OCI-M1 (cell line): ENCODE data around the gene ATP6V0D1.

Source experiments
- DNase-seq: peaks from one replicate; lab custom pipeline; 2025; lab: John Stamatoyannopoulos, UW

ATP6V0D1 gene

GRCh38 chr16:67463059-67463458, 17.9 kb downstream of the ATP6V0D1 start:
- no peak for DNase-seq

DNA sequence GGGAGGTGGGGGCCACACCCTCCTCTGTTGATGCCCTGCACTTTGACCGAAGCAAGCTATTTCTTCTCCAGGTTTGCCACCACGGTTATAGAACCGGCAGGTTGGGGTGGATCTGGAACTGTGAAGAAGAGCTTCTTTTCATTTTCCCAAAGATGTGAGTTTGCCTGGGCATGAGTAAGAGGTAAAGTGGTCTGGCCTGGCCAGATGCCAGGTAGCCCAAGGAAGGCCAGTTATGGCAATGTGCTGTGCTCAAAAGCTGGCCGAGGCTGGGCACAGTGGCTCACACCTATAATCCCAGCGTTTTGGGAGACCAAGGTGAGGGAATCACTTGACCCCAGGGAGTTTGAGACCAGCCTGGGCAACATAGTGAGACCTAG, 18.7 kb downstream of the ATP6V0D1 start:
- DNase-seq = no peak

- DNase-seq = no peak
Observed at GRCh38 chr16:67461600-67462278, 19.2 kb downstream of the ATP6V0D1 start.

DNA sequence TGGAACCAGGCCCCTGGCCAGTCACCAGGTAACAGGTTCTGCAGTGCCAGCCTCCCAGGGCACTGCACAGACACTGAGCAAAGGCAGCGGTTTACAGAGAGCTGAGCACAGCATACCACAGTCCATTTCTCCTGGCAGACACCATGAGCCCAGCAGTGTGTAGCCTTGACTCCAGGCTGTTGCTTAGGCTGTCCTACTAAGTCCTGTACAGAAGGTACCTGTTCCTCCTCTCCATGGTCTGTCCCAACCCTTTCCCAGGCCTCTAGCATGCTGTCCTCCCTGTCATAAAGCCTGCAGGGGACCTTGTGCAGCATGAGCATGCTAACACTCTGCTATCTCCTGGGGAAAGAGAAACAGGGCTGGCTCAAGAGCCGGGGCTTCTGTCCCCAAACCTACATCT, 20.0 kb downstream of the ATP6V0D1 start:
- no peak for DNase-seq

DNA sequence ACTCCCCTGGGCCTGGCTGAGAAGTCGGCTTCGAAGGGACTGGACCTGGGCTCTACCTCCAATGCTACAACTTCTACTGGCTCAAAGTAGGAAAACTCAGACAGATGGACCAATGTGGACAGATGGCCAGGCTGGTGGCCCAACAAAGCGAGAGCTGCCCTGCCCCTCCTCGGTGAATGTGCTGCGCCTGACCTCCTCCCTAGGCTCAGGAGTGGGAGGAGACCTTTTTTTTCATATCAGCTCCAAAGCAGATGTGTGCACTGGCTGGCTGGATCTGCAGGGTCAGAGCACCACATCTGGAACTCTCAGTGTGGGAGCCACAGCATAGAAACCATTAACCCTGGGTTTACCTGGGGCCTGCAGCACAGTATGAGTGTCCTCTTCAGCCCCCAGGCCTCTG, 20.8 kb downstream of the ATP6V0D1 start:
- peak; percentile 68 for DNase-seq

DNA sequence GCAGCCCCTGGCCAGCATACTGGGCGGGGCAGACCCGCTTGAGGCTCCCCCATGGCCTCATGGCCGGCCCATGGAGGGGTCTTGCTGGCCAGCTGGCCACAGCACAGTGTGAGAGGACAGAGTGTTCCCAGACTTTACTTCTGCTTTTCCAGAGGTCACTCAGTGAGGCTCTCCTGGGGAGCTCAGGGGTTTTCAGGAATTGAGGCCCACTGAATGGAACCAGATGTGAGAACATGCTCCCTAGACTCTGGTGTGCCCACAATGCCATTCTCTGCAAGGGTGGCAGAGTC, 21.2 kb downstream of the ATP6V0D1 start:
- no peak for DNase-seq

GRCh38 chr16:67459066-67459860, 21.7 kb downstream of the ATP6V0D1 start:
- DNase-seq = no peak

DNA sequence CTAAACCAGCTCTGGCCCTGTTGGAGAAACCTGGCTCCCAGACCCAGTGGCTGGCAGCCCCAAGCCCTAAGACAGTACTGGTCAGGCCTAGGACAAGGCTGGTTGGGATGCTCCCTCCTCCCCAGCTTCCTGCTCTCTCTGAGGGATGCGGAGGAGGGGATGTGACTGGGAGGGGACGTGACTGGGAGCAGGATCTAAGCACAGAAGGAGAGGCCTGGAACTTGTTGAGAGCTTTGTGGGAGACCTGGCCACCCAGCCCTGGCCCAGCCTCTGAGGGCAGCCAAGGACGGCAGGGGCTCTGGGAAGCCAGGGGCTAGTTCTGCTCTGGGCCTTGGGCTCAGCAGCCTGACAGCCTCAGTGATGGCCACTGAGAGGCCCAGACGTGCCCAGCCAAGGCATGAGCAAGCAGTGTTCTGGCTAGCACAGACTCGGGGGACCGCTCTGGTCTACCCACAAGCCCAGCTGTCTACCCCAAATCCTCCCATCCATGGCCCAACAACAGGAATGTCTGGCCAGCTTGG, 22.8 kb downstream of the ATP6V0D1 start:
- DNase-seq = no peak

- no peak for DNase-seq
Observed at GRCh38 chr16:67457611-67458010, 23.3 kb downstream of the ATP6V0D1 start.

- peak; percentile 5 for DNase-seq
Observed at GRCh38 chr16:67456391-67457081, 24.4 kb downstream of the ATP6V0D1 start.

- no peak for DNase-seq
Observed at GRCh38 chr16:67454852-67455251, 26.1 kb downstream of the ATP6V0D1 start.

DNA sequence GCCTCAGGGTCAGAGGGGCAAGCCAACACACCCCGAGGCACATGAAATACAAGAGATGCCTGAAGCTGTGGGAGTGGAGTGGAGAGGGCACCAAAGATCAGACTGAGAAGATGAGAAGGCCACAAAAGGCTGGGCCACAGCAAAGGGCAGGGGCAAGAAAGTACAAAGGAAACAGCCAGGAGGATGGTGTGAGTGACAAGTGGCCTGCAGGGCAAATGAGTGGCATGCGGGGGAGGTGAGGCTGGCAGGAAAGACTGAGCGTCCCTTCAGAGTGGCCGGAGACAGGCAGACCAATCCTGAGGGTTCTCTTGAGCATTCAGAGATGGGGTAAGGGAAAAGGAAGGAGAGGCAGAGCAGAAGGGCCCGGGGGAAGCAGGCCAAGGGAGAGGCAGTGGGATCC, 26.9 kb downstream of the ATP6V0D1 start:
- DNase-seq = no peak

- no peak for DNase-seq
Observed at GRCh38 chr16:67451704-67452435, 29.1 kb downstream of the ATP6V0D1 start.

DNA sequence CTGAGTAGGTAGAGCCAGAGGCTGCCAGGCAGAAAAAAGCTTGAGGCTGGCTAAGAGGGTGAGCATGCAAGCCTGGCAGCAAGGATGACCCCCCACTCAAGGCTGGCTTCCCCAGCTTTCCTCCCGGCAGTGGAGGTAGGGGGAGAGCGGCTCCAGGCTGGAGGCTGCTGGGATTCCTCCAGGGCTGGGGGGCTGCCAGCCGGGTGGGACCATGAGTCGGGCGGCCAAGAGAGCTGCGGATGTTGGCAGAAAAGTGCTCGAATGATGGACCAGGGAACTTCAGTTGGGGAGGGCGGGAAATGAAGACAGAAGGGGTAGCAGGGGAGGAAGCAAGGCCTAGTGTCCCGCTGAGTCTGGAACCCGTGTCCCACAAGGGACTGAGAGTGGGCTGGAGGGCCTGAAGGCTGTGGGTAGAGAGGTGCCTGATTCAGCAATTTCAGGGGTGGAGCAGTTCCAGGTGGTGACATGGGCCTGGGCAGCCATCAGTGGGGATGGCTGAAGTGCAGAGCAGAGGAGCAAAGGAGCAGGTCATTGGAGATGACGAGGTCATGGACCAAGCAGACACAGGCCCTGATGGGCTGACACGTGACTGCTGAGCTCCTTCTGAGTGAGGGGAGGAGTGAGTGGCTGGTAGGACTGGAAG, 29.8 kb downstream of the ATP6V0D1 start:
- no peak for DNase-seq

- no peak for DNase-seq
Observed at GRCh38 chr16:67449739-67450138, 31.2 kb downstream of the ATP6V0D1 start.

DNA sequence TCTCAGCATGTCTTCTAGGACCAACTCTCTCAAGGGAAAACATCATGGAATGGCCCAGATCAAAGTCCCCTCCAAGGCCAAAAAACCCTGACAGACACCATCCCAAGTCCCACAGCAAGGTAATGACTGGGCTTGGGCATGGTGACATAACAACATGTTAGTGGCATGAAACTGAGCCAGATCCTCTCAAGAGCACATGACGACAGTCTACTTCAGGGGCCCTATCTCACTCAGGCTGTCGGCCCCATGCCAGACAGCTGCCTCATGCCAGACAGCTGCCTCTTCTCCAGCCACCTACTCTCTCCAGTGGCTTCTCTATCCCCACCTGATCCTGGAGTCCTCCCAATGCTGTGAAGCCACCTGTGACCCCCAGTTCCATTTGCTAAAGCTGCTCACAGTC, 31.6 kb downstream of the ATP6V0D1 start:
- no peak for DNase-seq

DNA sequence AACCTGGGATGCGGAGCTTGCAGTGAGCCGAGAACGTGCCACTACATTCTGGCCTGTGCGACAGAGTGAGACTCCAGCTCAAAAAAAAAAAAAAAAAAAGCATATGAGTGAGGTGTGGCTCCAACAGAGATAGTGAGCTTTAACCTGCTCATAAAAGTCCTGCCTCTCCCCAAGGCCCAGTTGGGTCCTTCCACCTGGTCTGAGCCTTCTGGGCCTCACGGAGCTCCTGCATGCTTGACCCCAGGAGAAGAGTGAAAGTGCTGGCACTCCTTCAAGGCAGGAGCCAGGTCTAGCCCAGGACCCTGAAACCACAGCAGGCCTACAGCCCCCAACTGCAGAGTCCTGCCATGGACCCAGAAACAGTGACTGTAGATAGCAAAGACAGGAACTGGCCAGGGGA, 32.4 kb downstream of the ATP6V0D1 start:
- DNase-seq = no peak

GRCh38 chr16:67447508-67448076, 33.4 kb downstream of the ATP6V0D1 start:
- peak; percentile 72 for DNase-seq

- DNase-seq = no peak
Observed at GRCh38 chr16:67446968-67447507, 33.9 kb downstream of the ATP6V0D1 start.

GRCh38 chr16:67445913-67446907, 34.7 kb downstream of the ATP6V0D1 start:
- DNase-seq = no peak
